Stimulated activated CD8-positive, alpha-beta memory T cell treated with anti-CD3 and anti-CD28 coated beads, Interleukin-7, amount 100 ng/mL, for 48 hours (primary cell): ENCODE results near the gene SFTPD.
"Not testable (repeated sequence)": the region's sequence is repeated elsewhere in the genome, so short reads cannot be mapped to it uniquely, and the experiment has no call there.

Experiments used
- DNase-seq, 2 donors: peaks; one replicate each; pipeline ENCODE4 v3.0.0-alpha.2; 2020; ENCODE audit warnings: low read depth in 1 of 2; ENCODE audit errors: extremely low read depth in 1 of 2

The SFTPD gene

DNA sequence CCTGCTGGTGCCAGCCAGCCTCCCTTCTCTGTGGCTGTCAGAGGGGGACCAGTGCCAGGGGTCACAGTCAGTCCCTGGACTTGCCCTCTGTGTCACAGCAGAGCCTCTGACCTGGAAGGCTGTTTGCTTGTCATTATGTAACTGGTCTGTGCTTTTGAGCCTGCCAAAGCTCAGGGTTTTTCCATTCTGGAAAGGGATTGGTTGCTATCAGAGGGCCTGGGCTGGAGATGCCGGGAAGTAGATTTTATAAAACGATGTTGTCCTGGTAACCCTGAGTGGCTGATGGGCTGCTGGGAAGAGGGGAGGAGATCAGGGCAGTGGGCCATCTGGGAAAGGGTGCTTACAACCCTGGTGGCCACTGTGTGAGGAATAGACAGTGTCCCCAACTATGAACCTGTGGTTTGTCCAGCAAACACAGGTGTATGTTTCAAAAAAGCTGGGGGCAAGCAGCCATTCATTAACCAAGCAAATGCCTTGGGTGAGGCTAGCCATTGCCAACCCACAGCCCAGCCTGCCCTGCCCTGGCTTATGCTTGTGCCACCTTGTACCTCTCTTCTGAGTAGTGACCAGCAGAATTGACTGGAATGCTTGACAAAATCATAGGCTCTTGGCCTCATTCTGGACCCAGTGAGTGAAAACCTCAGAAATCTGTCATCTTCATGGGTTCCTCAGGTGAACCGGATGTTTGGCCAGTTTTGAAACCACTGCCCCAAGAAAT is 21.6 kb downstream of the SFTPD start:
- DNase-seq: no peak

DNA sequence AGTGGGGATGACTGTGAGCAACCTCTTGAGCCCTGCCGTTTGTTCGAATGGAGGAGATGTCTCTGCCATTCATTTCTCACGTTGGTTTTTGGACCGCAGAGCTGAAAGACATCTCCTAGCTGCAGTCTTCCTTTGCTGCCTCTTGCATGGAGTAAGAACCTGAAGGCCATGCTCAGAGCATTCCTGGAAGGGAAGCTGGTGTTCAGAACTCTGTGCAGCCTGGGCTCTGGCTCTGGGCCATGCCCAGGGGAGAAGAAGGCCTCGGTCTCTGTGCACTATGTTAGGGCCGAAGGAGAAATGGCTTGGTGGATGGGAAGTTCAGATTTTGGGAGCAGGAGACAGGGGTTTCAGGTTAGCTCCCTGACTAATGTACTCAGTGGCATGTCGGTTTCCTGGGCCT is 22.9 kb downstream of the SFTPD start:
- DNase-seq: no peak

DNA sequence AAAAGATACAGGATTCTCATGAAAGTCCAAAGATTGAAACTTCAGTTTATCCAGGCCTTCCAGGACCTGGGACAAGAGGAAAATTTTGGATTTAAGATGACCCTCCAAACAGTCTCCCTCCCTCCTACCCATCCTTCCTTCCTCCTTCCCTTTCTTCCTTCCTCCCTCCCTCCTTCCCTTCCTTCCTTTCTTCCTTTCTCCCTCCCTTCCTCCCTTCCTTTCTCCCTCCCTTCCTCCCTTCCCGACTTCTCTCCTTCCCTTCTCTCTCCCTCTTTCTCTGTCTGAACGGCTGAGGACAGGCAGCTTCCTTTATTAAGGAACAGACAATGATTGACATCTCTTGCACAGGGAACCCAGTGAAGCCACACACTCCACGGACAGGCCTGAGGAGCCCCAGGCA is 23.3 kb downstream of the SFTPD start:
- DNase-seq: no peak

DNA sequence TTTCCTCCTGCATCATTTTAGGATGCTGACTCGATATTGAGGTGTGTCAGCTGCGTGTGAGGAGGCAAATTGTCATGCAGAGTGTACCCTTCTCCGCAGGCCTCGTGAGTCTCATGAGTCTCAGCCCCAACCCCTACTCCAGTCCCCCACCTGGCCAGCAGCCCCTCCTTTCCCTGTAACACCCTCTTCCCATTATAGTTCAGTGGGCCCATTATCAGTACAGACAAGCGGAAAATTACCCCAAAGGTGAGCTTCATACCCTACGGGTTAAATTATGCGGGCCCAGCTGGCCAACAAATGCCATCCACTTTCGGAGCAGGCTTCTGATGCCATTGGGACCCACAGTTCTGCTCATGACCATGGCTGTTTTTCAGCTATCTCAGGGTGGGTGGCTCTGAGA is 25.2 kb downstream of the SFTPD start:
- no peak for DNase-seq

DNA sequence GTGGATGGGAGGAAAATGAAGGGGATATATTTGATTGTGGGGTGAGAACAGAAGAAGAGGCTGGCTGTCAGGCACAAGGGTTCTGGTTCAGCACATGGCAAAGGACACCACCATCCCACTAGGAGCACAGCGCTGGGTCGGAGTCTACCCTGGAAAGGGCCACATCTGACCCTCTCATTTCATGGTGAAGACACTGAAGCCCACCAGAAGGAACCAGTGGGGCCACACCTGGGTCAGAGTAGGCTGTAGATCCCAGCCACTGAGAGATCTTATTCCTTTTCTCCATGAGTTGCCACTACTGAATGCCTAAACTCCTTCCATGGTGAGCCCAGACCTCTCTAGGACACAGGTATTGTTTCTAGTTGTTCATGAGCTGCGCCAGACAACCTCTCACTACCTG is 25.8 kb downstream of the SFTPD start:
- no peak for DNase-seq

DNA sequence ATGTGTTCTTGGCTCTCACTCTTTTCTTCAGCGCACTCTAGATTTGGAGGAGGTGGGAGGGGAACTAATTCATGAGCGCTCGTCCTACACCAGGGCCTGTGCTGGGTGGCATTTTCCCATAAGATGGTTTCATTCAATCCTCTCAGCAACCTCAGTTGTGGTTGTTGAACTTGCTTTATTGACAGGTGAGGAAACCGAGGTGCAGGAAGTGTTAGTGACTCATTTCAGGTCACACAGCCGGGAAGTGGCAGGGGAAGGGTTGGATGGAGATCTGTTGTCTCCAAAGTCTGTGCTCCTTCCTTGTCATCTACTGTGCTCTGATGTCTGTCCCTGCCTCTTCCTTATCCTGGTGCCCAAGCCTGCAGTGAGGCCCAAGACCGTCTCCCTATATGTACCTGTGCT is 26.9 kb downstream of the SFTPD start:
- DNase-seq: not testable (repeated sequence)

DNA sequence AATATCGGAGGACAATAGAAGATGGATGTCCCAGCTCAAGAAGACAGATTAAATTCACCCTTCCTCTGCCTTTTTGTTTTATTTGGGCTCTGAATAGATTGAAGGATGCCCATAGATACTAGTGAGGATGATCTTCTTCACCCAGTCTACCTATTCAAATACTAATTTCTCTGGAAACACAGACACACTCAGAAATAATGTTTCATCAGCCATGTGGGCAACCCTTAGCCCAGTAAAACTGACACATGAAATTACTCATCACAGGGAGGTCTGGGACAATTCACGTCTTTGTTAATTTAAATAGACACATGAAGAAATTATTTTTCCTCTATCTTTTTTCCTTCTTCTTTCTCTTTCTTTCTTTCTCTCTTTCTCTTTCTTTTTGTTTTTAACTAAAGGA is 33.1 kb downstream of the SFTPD start:
- DNase-seq: not testable (repeated sequence)

DNA sequence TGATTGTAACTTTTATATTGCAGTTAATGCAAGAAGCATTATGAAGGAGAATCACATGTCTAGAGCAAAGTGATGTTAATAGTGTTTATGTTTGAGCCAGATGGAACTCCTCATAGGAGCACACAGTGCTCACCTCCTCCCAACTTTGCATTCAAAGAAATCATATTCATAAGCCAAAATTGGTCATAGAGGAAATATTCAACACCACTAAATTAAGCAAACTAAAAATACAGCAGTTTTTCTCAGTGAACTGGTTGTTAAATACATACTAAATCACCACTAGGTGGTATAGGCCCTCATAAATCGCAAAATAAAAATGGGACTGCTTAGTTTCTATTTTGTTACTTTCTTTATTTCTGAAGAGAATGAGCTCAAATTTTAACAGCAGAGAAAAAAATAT is 34.4 kb downstream of the SFTPD start:
- DNase-seq: not testable (repeated sequence)

DNA sequence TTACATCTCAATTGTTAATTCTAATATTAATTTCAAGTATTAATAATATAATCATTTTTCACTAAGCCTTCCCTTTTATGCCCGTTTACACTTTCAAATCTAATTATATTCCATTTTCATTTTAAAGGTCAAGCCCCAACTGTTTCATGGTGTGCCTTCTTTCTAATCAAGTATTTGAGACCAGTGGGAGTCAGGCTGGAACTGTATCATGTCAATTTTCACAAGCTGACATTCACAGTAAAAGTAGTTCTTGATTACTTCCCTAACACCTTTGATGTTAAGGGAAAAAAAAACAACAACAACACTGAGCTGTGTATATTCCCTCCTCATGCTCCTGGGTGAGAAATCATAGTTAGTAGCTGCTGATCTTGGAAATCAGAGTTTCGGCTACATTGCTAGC is 38.1 kb downstream of the SFTPD start:
- no peak for DNase-seq

DNA sequence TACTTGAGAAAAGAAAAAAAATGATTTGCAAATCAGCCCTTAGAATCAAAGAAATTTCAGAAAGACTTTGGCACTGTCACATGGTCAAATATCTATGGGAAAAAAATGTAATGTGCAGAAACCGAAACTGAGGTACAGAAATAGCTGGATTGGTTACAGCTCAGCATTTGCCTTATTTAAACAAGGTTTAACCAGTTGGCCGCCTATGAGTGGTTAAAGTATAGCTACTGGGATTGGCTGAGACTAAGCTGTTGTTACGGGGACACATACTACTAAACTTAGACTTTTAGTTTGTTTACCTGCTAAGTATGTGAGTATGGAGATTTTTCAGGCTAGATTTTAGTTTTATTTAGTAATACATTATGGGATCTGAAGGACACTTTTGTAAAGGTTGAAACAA is 38.6 kb downstream of the SFTPD start:
- no peak for DNase-seq

DNA sequence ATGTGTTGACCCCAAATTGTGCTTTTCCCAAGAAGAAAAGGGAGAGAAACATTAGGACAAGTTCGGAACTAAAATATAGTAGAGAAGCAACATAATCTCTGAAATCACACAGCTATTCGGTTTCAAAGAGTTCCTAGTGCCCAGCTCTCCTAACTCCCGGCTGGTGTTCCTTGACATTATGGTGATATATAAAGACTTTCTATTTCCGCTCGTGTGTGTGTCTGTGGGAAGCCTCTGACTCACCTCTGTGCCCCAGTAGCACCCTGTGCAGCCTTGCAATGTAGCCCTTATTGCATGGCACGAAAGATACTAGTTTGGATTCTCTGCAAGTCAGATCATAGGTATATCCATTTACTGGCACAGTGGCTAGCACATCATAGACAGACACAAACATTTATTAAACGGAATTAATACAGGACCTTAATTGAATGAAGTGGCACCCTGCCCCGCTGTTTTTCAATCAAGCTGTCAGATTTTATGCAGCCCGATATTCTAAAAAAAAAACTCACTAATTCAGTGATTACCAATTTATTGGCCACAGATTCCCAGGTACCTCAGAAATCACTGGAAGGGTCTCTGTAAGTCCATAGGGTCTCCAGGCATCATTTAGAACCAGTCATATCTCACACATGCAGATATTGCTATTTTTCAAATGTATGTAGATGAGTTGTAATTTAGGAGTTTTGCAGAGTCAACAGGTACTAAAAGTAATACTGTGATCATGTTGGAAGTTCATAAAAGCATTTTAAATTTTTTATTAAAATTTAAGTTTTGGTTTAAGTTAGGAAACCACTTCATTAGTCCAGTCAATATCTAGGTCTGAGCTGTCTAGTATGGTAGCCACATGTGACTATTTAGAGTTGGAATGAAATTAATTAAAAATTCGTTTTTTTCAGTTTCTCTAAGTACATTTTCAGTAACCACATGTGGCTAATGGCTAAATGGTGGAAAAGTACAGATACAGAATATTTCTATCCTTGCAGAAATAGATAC is 43.3 kb downstream of the SFTPD start:
- no peak for DNase-seq

DNA sequence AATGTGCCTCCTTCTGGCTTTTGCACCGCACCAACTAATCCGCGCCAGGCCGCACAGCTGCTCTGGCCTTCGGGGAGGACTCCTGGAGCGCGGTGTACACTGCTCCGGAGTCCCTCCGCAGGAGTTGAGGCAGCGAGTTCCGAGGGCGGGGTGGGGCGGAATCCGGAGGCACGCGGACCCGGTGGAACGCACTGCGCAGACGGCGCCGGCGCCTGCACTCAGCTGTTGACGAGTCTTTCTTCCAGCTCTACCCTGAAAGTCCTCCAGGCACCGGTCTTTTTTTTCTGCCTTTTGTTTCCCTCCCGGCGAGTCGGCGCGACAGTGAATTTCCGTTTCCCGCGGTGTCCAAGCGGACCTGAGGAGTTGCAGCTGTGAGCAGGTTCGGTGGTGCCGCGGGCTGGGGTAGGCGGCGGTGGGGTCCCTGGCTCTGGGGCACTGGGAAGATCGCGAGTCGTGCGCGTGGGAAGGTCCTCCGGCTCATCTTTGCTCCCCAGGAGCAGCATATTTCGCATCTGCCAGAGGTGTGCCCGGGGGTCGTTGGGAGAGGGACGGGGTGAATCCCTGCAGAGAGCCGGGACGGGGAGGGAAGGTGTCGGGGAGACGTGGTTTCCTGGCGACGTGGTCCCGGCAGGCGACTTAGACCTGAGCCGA is 44.1 kb downstream of the SFTPD start:
- peak; percentile 24 to 41 for DNase-seq

DNA sequence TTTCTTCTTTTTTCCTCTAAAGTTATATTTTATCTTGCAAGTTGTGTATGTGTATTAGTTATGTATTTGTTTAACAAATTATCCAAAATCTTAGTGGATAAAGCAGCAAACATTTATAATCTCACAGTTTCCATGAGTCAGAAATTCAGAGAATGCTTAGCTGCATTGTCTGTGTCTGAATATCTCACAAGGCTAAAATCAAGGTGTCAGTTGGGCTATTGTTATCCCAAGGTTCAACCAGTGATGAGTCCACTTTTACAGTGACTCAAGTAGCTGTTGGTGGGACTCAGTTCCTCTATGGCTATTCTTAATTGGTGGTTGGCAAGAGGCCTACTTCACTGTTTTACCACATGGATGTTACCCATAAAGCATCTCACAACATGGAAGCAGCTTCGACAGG is 47.3 kb downstream of the SFTPD start:
- DNase-seq: not testable (repeated sequence)

DNA sequence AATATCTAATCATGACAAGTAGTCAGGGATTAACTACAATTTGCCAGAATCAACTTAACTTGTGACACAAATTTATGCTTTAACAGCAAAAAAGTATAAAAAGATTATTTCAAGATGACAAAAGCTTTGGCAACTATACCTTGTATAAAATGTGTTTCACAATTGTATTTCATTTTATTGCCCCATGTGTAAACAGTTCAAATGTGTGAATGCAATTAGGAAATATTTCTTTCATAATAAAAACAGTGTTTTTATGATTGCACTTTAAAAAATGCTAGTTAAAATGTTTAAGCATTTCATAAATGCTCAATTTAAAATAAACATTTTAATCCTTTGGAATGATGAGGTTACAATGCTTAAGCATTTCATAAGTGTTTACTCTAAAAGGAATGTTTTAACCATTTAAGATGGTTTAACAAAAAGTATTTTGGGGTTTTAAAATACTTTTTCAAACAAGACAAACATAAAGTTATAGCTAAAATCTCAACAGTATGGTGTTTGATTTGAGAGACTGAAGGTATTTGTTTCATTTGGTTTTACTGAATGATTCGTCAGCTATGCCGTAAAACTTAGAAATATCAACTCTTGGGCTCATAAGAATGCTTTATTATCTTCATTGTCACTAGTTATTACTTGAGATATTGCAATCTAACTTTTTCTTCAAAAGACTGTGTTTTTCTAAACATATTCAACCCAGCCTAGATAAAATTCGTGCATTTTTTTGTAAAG is 50.1 kb downstream of the SFTPD start:
- DNase-seq: no peak

DNA sequence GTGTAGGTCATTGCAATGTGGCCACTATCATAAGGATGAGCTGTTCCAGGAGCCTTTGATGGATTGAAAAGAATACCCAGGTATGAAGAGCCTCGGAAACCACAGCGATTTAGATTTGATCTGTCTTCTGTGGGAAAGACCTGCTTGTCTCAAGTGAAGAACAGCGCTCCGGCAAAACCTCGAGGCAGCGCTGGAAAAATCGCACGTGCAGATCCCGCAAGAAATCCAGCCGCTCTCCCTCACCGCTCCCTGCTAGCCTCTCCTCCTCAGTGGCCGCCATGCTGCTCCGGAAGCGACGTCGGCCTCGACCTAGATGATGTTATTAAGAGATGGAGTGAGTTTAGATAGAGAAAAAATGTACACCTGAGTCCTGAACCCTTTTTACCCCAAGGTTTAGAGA is 56.0 kb downstream of the SFTPD start:
- DNase-seq: not testable (repeated sequence)

DNA sequence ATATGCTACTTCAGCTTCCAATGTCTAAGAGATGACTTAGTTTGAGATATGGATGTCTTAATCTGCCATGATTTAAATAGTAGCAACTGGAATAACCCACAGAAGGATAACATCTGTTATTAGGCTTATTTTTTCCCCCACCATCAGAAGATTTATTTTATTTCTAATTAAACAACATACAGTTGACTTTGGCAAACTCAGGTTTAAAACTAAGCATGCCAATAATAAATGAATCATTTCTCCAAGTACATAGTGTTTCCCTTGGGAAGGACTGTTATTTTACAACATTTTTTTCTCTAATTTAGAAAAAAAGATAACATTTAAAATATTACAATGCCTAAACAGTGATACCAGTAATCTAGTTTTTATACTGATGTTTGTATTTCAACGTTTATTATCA is 58.4 kb downstream of the SFTPD start:
- no peak for DNase-seq

DNA sequence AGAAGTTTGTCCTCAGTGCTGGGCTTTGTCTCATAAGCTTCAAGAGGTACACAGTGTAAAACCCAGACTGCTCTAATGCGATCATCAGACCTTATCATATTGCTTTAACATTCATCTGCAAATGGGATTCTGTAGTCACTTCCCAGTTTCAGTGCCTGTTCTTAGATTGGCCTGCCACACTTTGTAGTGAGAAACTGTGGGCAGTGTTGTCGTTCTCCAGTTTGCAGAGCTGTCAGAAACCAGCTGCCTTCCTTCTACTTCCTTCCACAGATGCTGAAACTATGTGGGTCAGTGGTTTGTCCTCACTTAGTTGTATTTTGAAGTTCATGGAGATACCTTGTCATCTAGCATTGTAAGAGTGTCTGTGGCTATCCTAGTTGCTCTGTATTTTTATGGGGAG is 59.9 kb downstream of the SFTPD start:
- DNase-seq: not testable (repeated sequence)
